Peyer's patch (tissue), 4 donors: ENCODE results near the gene ELMO1.

Experiments
- CTCF ChIP-seq, 6 experiments: fragments of 450-650 bp in 4 of 6; fragments of 200-600 bp in 2 of 6; sonication (generic) in 1 of 6; IDR thresholded peaks; one replicate each; pipeline ENCODE4 v1.5.1; 2017 to 2019; ENCODE audit warnings: antibody characterized with exemption in 6 of 6, mild to moderate bottlenecking in 3 of 6, moderate library complexity in 1 of 6
- POLR2A ChIP-seq, 2 donors: fragments of 450-650 bp; IDR thresholded peaks; one replicate each; pipeline ENCODE4 v1.5.1; 2017; ENCODE audit warnings: antibody characterized with exemption in 2 of 2, mild to moderate bottlenecking in 2 of 2, moderate library complexity in 2 of 2

DNA sequence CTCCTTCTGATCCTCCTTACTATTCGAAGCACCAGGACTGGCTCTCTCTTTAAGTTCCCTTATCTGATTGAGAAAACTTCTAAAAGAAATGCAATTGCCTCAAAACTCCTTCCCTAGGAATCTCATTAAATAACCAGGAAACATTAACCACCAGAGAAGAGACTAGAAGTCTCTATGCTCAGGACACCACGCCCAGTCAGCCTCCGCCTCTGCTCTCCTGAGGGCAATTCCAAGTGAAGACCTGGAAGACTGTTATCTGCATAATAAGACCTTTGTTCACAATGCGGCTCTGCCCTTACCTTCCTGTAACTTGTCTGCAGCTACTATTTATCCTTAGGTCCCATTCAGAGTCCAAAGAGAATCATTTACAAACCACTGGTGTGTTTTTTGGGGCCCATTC lies 78.8 kb downstream of the ELMO1 start:
- TF ChIP-seq CTCF (IDR thresholded peaks at IDR 0.05) (no peak), POLR2A (IDR thresholded peaks at IDR 0.05) (no peak)
